HG02571 (cell line): ENCODE results near the gene GALNTL6.
"Not testable (repeated sequence)": the region's sequence is repeated elsewhere in the genome, so short reads cannot be mapped to it uniquely, and the experiment has no call there.

Source experiments
- ATAC-seq: cut with Tn5 transposase; IDR thresholded peaks from one replicate; pipeline ENCODE4 v1.9.1; 2021; ENCODE audit warnings: mild to moderate bottlenecking, moderate library complexity; ENCODE audit not compliant: unreplicated experiment

GALNTL6 gene

GRCh38 chr4:172356016-172356415, 542.8 kb downstream of the GALNTL6 start:
- ATAC-seq = no peak

- ATAC-seq = no peak
Observed at GRCh38 chr4:172357006-172357540, 543.9 kb downstream of the GALNTL6 start.

GRCh38 chr4:172362569-172362968, 549.4 kb downstream of the GALNTL6 start:
- ATAC-seq = no peak

- ATAC-seq = no peak
Observed at GRCh38 chr4:172369471-172369959, 556.3 kb downstream of the GALNTL6 start.

- ATAC-seq = no peak
Observed at GRCh38 chr4:172377486-172378140, 564.4 kb downstream of the GALNTL6 start.

GRCh38 chr4:172379834-172380233, 566.6 kb downstream of the GALNTL6 start:
- no peak for ATAC-seq

GRCh38 chr4:172390331-172390730, 577.1 kb downstream of the GALNTL6 start:
- ATAC-seq = no peak

GRCh38 chr4:172392741-172393140, 579.5 kb downstream of the GALNTL6 start:
- no peak for ATAC-seq

GRCh38 chr4:172393220-172393619, 580.0 kb downstream of the GALNTL6 start:
- ATAC-seq = no peak

GRCh38 chr4:172404676-172405075, 591.5 kb downstream of the GALNTL6 start:
- no peak for ATAC-seq

GRCh38 chr4:172410363-172410762, 597.2 kb downstream of the GALNTL6 start:
- no peak for ATAC-seq

GRCh38 chr4:172411149-172411548, 597.9 kb downstream of the GALNTL6 start:
- no peak for ATAC-seq

- ATAC-seq = no peak
Observed at GRCh38 chr4:172412851-172413580, 599.8 kb downstream of the GALNTL6 start.

GRCh38 chr4:172428979-172429378, 615.8 kb downstream of the GALNTL6 start:
- not testable (repeated sequence) for ATAC-seq

- ATAC-seq = no peak
Observed at GRCh38 chr4:172480471-172480870, 667.3 kb downstream of the GALNTL6 start.

GRCh38 chr4:172481802-172482508, 668.8 kb downstream of the GALNTL6 start:
- no peak for ATAC-seq

- no peak for ATAC-seq
Observed at GRCh38 chr4:172485007-172485406, 671.8 kb downstream of the GALNTL6 start.

GRCh38 chr4:172486531-172486930, 673.3 kb downstream of the GALNTL6 start:
- no peak for ATAC-seq

- no peak for ATAC-seq
Observed at GRCh38 chr4:172489861-172490260, 676.7 kb downstream of the GALNTL6 start.

GRCh38 chr4:172495769-172496168, 682.6 kb downstream of the GALNTL6 start:
- ATAC-seq = no peak

GRCh38 chr4:172497321-172497720, 684.1 kb downstream of the GALNTL6 start:
- ATAC-seq = no peak
